ENCODE results near the gene HSPB6. TPM values are rescaled to one million over a fixed set of nuclear protein-coding genes. Genes with fewer than 3 reads are reported as not detected.

The HSPB6 gene
- polyA plus RNA-seq, 1 of the 3 experiments (the other 2 are of a cell fraction) = 0.43 TPM

GRCh38 chr19:35806597-35806996 lies 49.8 kb upstream of the HSPB6 start:
- no peak for TF ChIP-seq RFX5 (IDR thresholded peaks at IDR 0.05; ENCODE audit: low read length)
- no peak for TF ChIP-seq SMC3 (IDR thresholded peaks at IDR 0.05; ENCODE audit: low read depth, low read length)
- no peak for TF ChIP-seq PBX3 (IDR thresholded peaks at IDR 0.05)
- DNase-seq = no peak
- Histone ChIP-seq H3K36me3 (replicated peaks in 1 of 2; ENCODE audit: control insufficient read depth in 1 of 2, insufficient read depth in 2 of 2, low read length in 1 of 2) (no peaks in the 10 kb centered on the region), H3K4me3 (ENCODE audit: low read depth in 2 of 2, low read length in 1 of 2) (no peak overlapping the region), H3K27ac (ENCODE audit: low read depth in 2 of 2, low read length in 1 of 2) (no peak overlapping the region), H3K9me3 (no peaks in the 10 kb centered on the region), H3K9me2 (no peaks in the 10 kb centered on the region), H3K4me2 (no peak overlapping the region), H3K79me2 (ENCODE audit: insufficient read depth) (no peaks in the 10 kb centered on the region), H3K27me3 (ENCODE audit: insufficient read depth) (peaks cover 5% of the 10 kb centered on the region; the same call in 1 of the 2 replicates), H3K4me1 (ENCODE audit: control insufficient read depth in 1 of 2, insufficient read depth in 2 of 2, low read depth in 1 of 2, low read length in 1 of 2) (no peaks in the 10 kb centered on the region), H3K9ac (no peak overlapping the region), H3F3A (replicated peaks; ENCODE audit: insufficient read depth) (no peaks in the 10 kb centered on the region), H2AFZ (ENCODE audit: low read depth) (no peak overlapping the region), H4K20me1 (ENCODE audit: insufficient read depth) (no peaks in the 10 kb centered on the region)
- WGBS (ENCODE audit: low lambda C conversion rate) = 61% methylated on average over 15 of the region's 18 CpGs
- ChIA-PET CTCF (interaction anchor here (1.4 kb wide), 1 partner anchor 10 kb away, joined by 4 read pairs; no protein-coding TSS in a partner anchor), POLR2A (no interaction called here)

GRCh38 chr19:35805526-35806102 lies 48.8 kb upstream of the HSPB6 start:
- ChIA-PET POLR2A (no interaction called here), CTCF (no interaction called here)
- 27% methylated on average over 3 of the region's 5 CpGs for WGBS (ENCODE audit: low lambda C conversion rate)
- Histone ChIP-seq H3K27ac (ENCODE audit: low read depth in 2 of 2, low read length in 1 of 2) (no peak overlapping the region), H3F3A (replicated peaks; ENCODE audit: insufficient read depth) (no peaks in the 10 kb centered on the region), H3K36me3 (replicated peaks in 1 of 2; ENCODE audit: control insufficient read depth in 1 of 2, insufficient read depth in 2 of 2, low read length in 1 of 2) (no peaks in the 10 kb centered on the region), H3K4me1 (ENCODE audit: control insufficient read depth in 1 of 2, insufficient read depth in 2 of 2, low read depth in 1 of 2, low read length in 1 of 2) (no peaks in the 10 kb centered on the region), H2AFZ (ENCODE audit: low read depth) (no peak overlapping the region), H3K79me2 (ENCODE audit: insufficient read depth) (no peaks in the 10 kb centered on the region), H3K9me2 (no peaks in the 10 kb centered on the region), H4K20me1 (ENCODE audit: insufficient read depth) (no peaks in the 10 kb centered on the region), H3K27me3 (ENCODE audit: insufficient read depth) (no peaks in the 10 kb centered on the region; the same call in 1 of the 2 replicates), H3K9me3 (no peaks in the 10 kb centered on the region), H3K9ac (no peak overlapping the region), H3K4me3 (ENCODE audit: low read depth in 2 of 2, low read length in 1 of 2) (no peak overlapping the region), H3K4me2 (no peak overlapping the region)
- TF ChIP-seq IRF3 (IDR thresholded peaks at IDR 0.05; ENCODE audit: low read depth, low read length) = no peak
- no peak for TF ChIP-seq REST (IDR thresholded peaks at IDR 0.05; ENCODE audit: low read depth, low read length)
- no peak for TF ChIP-seq YY1 (IDR thresholded peaks at IDR 0.05; ENCODE audit: low read depth)
- TF ChIP-seq TEAD4 (IDR thresholded peaks at IDR 0.05; ENCODE audit: borderline replicate concordance, insufficient read depth) = no peak
- TF ChIP-seq FOSL2 (IDR thresholded peaks at IDR 0.05; ENCODE audit: borderline replicate concordance, low read depth) = no peak
- TF ChIP-seq EZH2phosphoT487 (IDR thresholded peaks at IDR 0.05; ENCODE audit: borderline replicate concordance, low read depth) = no peak
- no peak for TF ChIP-seq GABPA (IDR thresholded peaks at IDR 0.05; ENCODE audit: low read depth)
- TF ChIP-seq POLR2AphosphoS5 (IDR thresholded peaks at IDR 0.05; ENCODE audit: low read depth, low read length) = no peak
- no peak for TF ChIP-seq NFIC (IDR thresholded peaks at IDR 0.05; ENCODE audit: borderline replicate concordance)
- DNase-seq = no peak

Data from SK-N-SH (cell line).